Measurements from ENCODE around the gene CHCHD6.

- TF ChIP-seq POLR2A (IDR thresholded peaks at IDR 0.05; ENCODE audit: low read length) = no peak
- no peak for TF ChIP-seq GATA1 (IDR thresholded peaks at IDR 0.05; ENCODE audit: low read depth, low read length)
Observed at GRCh38 chr3:126983653-126984390, 279.8 kb downstream of the CHCHD6 start.

Data from erythroblast (primary cell).